Hematopoietic multipotent progenitor cell treated with erythropoietin and hydrocortisone succinate and interleukin-3 and kit ligand, for 15 days (in vitro differentiated cells): Measurements from ENCODE around the gene TUBB3.
"Not testable (repeated sequence)": the region's sequence is repeated elsewhere in the genome, so short reads cannot be mapped to it uniquely, and the experiment has no call there.

ENCODE experiments used
- DNase-seq: peaks from one replicate; pipeline ENCODE4 v3.0.0-alpha.2; 2015; ENCODE audit warnings: low spot score

The TUBB3 gene

GRCh38 chr16:89967436-89967835 is 44.3 kb downstream of the TUBB3 start:
- not testable (repeated sequence) for DNase-seq

- not testable (repeated sequence) for DNase-seq
Observed at GRCh38 chr16:89968074-89968473, 44.9 kb downstream of the TUBB3 start.

DNA sequence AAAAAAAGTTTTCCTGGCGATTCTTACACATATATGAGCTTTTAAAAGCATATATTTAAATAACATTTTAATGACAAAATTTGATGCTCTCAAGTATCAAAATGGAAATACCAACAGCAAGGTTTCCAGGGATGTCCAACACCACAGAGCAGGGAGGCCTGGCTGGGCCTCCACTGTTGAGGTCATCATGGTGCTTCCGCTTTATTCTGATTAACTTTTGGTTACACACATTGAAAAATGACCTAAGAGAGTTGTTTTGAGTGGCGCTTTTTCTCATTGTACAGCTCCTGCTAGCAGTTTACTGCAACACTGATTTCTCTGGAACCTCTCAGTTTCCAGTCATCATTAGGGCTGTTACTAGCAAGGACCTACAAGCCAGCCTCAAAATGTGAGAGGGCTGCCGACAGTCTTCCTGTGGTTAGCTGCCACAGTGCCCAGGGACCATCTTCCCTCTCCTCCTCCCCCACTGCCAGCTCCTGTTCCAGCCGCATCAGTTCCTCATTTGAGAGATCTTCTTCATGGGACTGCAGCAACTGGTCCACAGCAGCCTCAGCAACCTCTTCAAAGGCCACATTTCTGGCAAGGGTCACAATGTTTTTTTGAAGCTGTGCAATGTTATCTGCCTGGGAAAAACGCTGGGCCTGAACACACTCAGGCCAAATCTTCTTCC is 46.7 kb downstream of the TUBB3 start:
- no peak for DNase-seq

GRCh38 chr16:89971495-89972243 is 48.5 kb downstream of the TUBB3 start:
- DNase-seq, result no peak

- peak; percentile 95 for DNase-seq
Observed at GRCh38 chr16:89972244-89973234, 49.4 kb downstream of the TUBB3 start.

GRCh38 chr16:89973235-89973634 is 50.1 kb downstream of the TUBB3 start:
- DNase-seq, result no peak

DNA sequence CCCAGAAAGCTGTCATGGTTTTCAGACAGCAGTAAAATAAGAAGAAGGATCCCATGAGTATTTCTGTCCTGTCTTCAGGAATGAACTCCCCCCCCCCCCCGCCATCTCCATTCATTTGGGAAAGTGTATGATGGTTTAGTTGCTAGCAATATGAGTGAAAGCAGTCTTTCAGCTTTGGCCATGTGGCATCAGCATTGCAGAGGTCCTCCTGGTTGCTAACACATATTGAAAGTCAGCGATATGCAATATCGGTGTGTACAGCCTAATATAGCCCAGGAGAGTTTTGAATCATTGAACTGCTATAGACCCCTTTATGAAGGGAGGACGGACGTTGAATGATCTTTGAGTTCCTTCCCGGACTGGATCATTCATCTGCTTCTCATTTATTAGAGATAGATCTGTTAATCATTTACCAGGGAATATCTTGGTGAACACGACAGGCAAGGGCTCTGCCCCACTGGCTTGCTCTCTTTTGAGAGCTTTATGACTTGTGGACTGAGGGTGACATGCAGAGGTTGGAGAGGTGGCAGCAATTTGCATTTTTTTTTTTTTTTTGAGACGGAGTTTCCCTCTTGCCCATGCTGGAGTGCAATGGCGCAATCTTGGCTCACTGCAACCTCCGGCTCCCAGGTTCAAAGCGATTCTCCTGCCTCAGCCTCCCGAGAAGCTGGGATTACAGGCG is 50.7 kb downstream of the TUBB3 start:
- no peak for DNase-seq

DNA sequence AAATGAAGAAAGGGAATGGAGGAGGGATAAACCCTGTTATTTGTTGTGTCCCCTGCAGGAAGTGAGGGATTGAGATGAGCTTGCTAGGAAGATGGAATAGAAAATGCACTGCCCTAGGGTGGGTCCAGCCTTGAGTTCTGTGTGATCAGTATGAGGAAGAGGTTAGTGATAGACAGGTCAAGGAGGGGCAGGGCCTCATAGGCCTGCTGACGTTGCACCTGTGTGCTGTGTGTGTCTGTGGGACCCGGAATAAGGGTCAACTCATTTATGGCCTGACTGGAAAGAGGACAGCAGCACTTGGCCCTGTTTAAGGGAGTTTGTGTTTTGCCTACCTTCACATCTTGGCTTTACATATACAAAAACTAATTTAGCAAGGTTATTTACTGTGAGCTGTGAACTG is 51.7 kb downstream of the TUBB3 start:
- DNase-seq, result no peak

- DNase-seq, result no peak
Observed at GRCh38 chr16:89981414-89981813, 58.3 kb downstream of the TUBB3 start.

- DNase-seq, result no peak
Observed at GRCh38 chr16:89982318-89982717, 59.2 kb downstream of the TUBB3 start.

DNA sequence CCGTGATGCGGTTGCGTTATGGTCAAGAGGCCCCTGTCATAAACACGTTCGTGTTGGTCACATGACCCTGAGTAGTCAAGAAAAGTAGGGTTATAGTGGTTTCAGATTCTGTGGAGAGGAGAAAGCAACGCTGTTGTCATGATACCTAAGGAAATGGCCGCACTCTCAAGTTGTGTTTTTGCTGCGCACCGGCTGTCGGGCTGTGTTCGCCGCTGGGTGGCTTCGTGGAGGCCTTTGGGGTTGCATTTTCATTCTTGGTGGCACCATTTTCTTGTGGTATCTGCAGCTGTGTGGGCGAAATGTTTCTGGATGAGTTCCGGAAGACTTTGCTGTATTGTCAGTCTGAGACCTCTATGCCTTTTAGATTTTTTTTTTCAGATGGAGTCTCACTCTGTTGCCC is 60.4 kb downstream of the TUBB3 start:
- no peak for DNase-seq

GRCh38 chr16:89984216-89984615 is 61.1 kb downstream of the TUBB3 start:
- no peak for DNase-seq

DNA sequence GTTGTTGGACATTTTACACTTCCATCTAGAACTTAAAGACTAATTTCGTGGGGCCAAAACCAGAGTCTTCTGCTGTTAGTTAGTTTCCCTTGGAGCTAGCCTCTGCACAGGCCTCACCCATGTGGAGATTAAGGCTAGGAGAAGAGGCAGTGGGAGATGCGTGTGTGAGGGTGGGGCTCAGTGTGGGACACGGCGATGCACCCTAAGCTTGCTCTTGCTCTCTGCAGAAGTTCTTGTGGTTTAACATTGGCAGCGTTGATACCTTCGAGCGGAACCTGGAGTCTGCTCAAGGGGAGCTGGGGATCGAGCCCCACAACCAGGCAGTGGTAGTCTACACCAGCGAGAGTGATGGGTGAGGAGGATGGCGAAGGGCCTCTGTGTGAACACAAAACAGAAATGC is 62.1 kb downstream of the TUBB3 start:
- no peak for DNase-seq
